ENCODE results near the gene EPM2AIP1. TPM values are rescaled to one million over a fixed set of nuclear protein-coding genes. Genes with fewer than 3 reads are reported as not detected.

The EPM2AIP1 gene
- total RNA-seq, 1 experiment from 2014 or later = 27.5 TPM

- Histone ChIP-seq H3K4me1 (ENCODE audit: low read length) (no peaks in the 10 kb centered on the region), H3K36me3 (ENCODE audit: insufficient read depth, low read length) (peaks cover 49% of the 10 kb centered on the region), H3K9ac (ENCODE audit: low read length) (no peak overlapping the region), H3K27me3 (ENCODE audit: low read length) (no peaks in the 10 kb centered on the region), H4K20me1 (ENCODE audit: insufficient read depth, low read depth, low read length) (no peaks in the 10 kb centered on the region), H3K9me3 (ENCODE audit: low read length) (no peaks in the 10 kb centered on the region), H3K4me3 (ENCODE audit: low read length) (no peak overlapping the region), H3K79me2 (ENCODE audit: low read length) (no peaks in the 10 kb centered on the region), H2AFZ (ENCODE audit: low read length) (no peak overlapping the region), H3K27ac (ENCODE audit: low read length) (no peak overlapping the region), H3K4me2 (ENCODE audit: low read depth, low read length, poor library complexity, severe bottlenecking) (no peak overlapping the region), H3K9me2 (replicated peaks; ENCODE audit: insufficient read depth, low read length) (no peaks in the 10 kb centered on the region)
- DNase-seq = no peak
Measured at GRCh38 chr3:37017683-37018082, 24.8 kb upstream of the EPM2AIP1 start.

- Histone ChIP-seq H4K20me1 (ENCODE audit: insufficient read depth, low read depth, low read length) (no peaks in the 10 kb centered on the region), H3K4me3 (ENCODE audit: low read length) (no peak overlapping the region), H3K27ac (ENCODE audit: low read length) (no peak overlapping the region), H3K9me3 (ENCODE audit: low read length) (no peaks in the 10 kb centered on the region), H3K9ac (ENCODE audit: low read length) (no peak overlapping the region), H3K36me3 (ENCODE audit: insufficient read depth, low read length) (peaks cover 54% of the 10 kb centered on the region), H3K27me3 (ENCODE audit: low read length) (no peaks in the 10 kb centered on the region), H3K9me2 (replicated peaks; ENCODE audit: insufficient read depth, low read length) (no peaks in the 10 kb centered on the region), H2AFZ (ENCODE audit: low read length) (no peak overlapping the region), H3K4me2 (ENCODE audit: low read depth, low read length, poor library complexity, severe bottlenecking) (no peak overlapping the region), H3K4me1 (ENCODE audit: low read length) (no peaks in the 10 kb centered on the region), H3K79me2 (ENCODE audit: low read length) (no peaks in the 10 kb centered on the region)
- DNase-seq = no peak
Measured at GRCh38 chr3:37016903-37017302, 24.0 kb upstream of the EPM2AIP1 start.

GRCh38 chr3:37015642-37016041 is 22.7 kb upstream of the EPM2AIP1 start:
- Histone ChIP-seq H2AFZ (ENCODE audit: low read length) (no peak overlapping the region), H3K9me3 (ENCODE audit: low read length) (no peaks in the 10 kb centered on the region), H3K36me3 (ENCODE audit: insufficient read depth, low read length) (peaks cover 53% of the 10 kb centered on the region), H3K9me2 (replicated peaks; ENCODE audit: insufficient read depth, low read length) (no peaks in the 10 kb centered on the region), H3K4me1 (ENCODE audit: low read length) (no peaks in the 10 kb centered on the region), H3K27me3 (ENCODE audit: low read length) (no peaks in the 10 kb centered on the region), H3K4me3 (ENCODE audit: low read length) (no peak overlapping the region), H4K20me1 (ENCODE audit: insufficient read depth, low read depth, low read length) (no peaks in the 10 kb centered on the region), H3K27ac (ENCODE audit: low read length) (no peak overlapping the region), H3K4me2 (ENCODE audit: low read depth, low read length, poor library complexity, severe bottlenecking) (no peak overlapping the region), H3K9ac (ENCODE audit: low read length) (no peak overlapping the region), H3K79me2 (ENCODE audit: low read length) (no peaks in the 10 kb centered on the region)
- DNase-seq = no peak

GRCh38 chr3:37014620-37015019 is 21.7 kb upstream of the EPM2AIP1 start:
- Histone ChIP-seq H3K9me3 (ENCODE audit: low read length) (no peaks in the 10 kb centered on the region), H3K36me3 (ENCODE audit: insufficient read depth, low read length) (peaks cover 48% of the 10 kb centered on the region), H2AFZ (ENCODE audit: low read length) (no peak overlapping the region), H3K27me3 (ENCODE audit: low read length) (no peaks in the 10 kb centered on the region), H3K4me2 (ENCODE audit: low read depth, low read length, poor library complexity, severe bottlenecking) (no peak overlapping the region), H3K9me2 (replicated peaks; ENCODE audit: insufficient read depth, low read length) (no peaks in the 10 kb centered on the region), H3K27ac (ENCODE audit: low read length) (no peak overlapping the region), H3K9ac (ENCODE audit: low read length) (no peak overlapping the region), H3K4me3 (ENCODE audit: low read length) (no peak overlapping the region), H4K20me1 (ENCODE audit: insufficient read depth, low read depth, low read length) (no peaks in the 10 kb centered on the region), H3K4me1 (ENCODE audit: low read length) (no peaks in the 10 kb centered on the region), H3K79me2 (ENCODE audit: low read length) (no peaks in the 10 kb centered on the region)
- DNase-seq = no peak

- peak within 1 kb of the TSS; percentile 98 for H3K4me2 ChIP-seq (ENCODE audit: low read depth, low read length, poor library complexity, severe bottlenecking)
- H3K9me2 ChIP-seq (replicated peaks; ENCODE audit: insufficient read depth, low read length) = no peaks in the 10 kb centered on the region
- peaks cover 11% of the 10 kb centered on the region for H4K20me1 ChIP-seq (ENCODE audit: insufficient read depth, low read depth, low read length)
- H3K27me3 ChIP-seq (ENCODE audit: low read length) = no peaks in the 10 kb centered on the region
- H3K4me1 ChIP-seq (ENCODE audit: low read length) = peaks cover 38% of the 10 kb centered on the region
- H3K4me3 ChIP-seq (ENCODE audit: low read length) = peak within 1 kb of the TSS; percentile 79
- peak within 1 kb of the TSS; percentile 89 for H2AFZ ChIP-seq (ENCODE audit: low read length)
- peaks cover 86% of the 10 kb centered on the region for H3K79me2 ChIP-seq (ENCODE audit: low read length)
- peaks cover 46% of the 10 kb centered on the region for H3K36me3 ChIP-seq (ENCODE audit: insufficient read depth, low read length)
- H3K27ac ChIP-seq (ENCODE audit: low read length) = peak within 1 kb of the TSS; percentile 77
- H3K9me3 ChIP-seq (ENCODE audit: low read length) = no peaks in the 10 kb centered on the region
- DNase-seq = peak; percentile 100
- H3K9ac ChIP-seq (ENCODE audit: low read length) = peak within 1 kb of the TSS; percentile 90
Measured at GRCh38 chr3:36993326-36994283, 674 bp upstream of the EPM2AIP1 start, which contains the start of gene MLH1. TSS of gene MLH1 (plus strand) at chr3:36993518. CDS start at chr3:36993548, 30 bp downstream.

- Histone ChIP-seq H3K79me2 (ENCODE audit: low read length) (peaks cover 85% of the 10 kb centered on the region), H3K27ac (ENCODE audit: low read length) (peak overlapping the region; percentile 72), H4K20me1 (ENCODE audit: insufficient read depth, low read depth, low read length) (peaks cover 11% of the 10 kb centered on the region), H3K9me2 (replicated peaks; ENCODE audit: insufficient read depth, low read length) (no peaks in the 10 kb centered on the region), H3K4me3 (ENCODE audit: low read length) (peak overlapping the region; percentile 69), H3K9ac (ENCODE audit: low read length) (peak overlapping the region; percentile 90), H3K4me2 (ENCODE audit: low read depth, low read length, poor library complexity, severe bottlenecking) (peak overlapping the region; percentile 85), H3K4me1 (ENCODE audit: low read length) (peaks cover 45% of the 10 kb centered on the region), H3K27me3 (ENCODE audit: low read length) (no peaks in the 10 kb centered on the region), H3K9me3 (ENCODE audit: low read length) (no peaks in the 10 kb centered on the region), H2AFZ (ENCODE audit: low read length) (no peak overlapping the region), H3K36me3 (ENCODE audit: insufficient read depth, low read length) (peaks cover 45% of the 10 kb centered on the region)
- peak; percentile 66 for DNase-seq
Measured at GRCh38 chr3:36991923-36992805, 767 bp downstream of the EPM2AIP1 start.

GRCh38 chr3:36991147-36991546 is 1.8 kb downstream of the EPM2AIP1 start:
- Histone ChIP-seq H3K9me3 (ENCODE audit: low read length) (no peaks in the 10 kb centered on the region), H3K4me1 (ENCODE audit: low read length) (peaks cover 45% of the 10 kb centered on the region), H3K4me3 (ENCODE audit: low read length) (peak overlapping the region; percentile 69), H3K36me3 (ENCODE audit: insufficient read depth, low read length) (peaks cover 40% of the 10 kb centered on the region), H3K9ac (ENCODE audit: low read length) (peak overlapping the region; percentile 90), H3K4me2 (ENCODE audit: low read depth, low read length, poor library complexity, severe bottlenecking) (peak overlapping the region; percentile 85), H4K20me1 (ENCODE audit: insufficient read depth, low read depth, low read length) (peaks cover 11% of the 10 kb centered on the region), H2AFZ (ENCODE audit: low read length) (no peak overlapping the region), H3K9me2 (replicated peaks; ENCODE audit: insufficient read depth, low read length) (no peaks in the 10 kb centered on the region), H3K27ac (ENCODE audit: low read length) (peak overlapping the region; percentile 72; the same call in 1 of the 2 replicates), H3K79me2 (ENCODE audit: low read length) (peaks cover 74% of the 10 kb centered on the region), H3K27me3 (ENCODE audit: low read length) (no peaks in the 10 kb centered on the region)
- DNase-seq = peak; percentile 52

- Histone ChIP-seq H2AFZ (ENCODE audit: low read length) (no peak overlapping the region), H3K4me1 (ENCODE audit: low read length) (peaks cover 45% of the 10 kb centered on the region), H3K27ac (ENCODE audit: low read length) (peak overlapping the region; percentile 72; the same call in 1 of the 2 replicates), H3K27me3 (ENCODE audit: low read length) (no peaks in the 10 kb centered on the region), H3K9ac (ENCODE audit: low read length) (peak overlapping the region; percentile 90), H3K36me3 (ENCODE audit: insufficient read depth, low read length) (peaks cover 51% of the 10 kb centered on the region), H3K79me2 (ENCODE audit: low read length) (peaks cover 61% of the 10 kb centered on the region), H3K9me2 (replicated peaks; ENCODE audit: insufficient read depth, low read length) (no peaks in the 10 kb centered on the region), H3K4me2 (ENCODE audit: low read depth, low read length, poor library complexity, severe bottlenecking) (peak overlapping the region; percentile 85), H4K20me1 (ENCODE audit: insufficient read depth, low read depth, low read length) (peaks cover 11% of the 10 kb centered on the region), H3K4me3 (ENCODE audit: low read length) (peak overlapping the region; percentile 69), H3K9me3 (ENCODE audit: low read length) (no peaks in the 10 kb centered on the region)
- no peak for DNase-seq
Measured at GRCh38 chr3:36989568-36989967, 3.4 kb downstream of the EPM2AIP1 start.

All from Karpas-422 (cell line).